Lung (tissue), 12 donors: ENCODE data around the gene PXYLP1. TPM values are rescaled to one million over a fixed set of nuclear protein-coding genes. Genes with fewer than 3 reads are reported as not detected.

ENCODE experiments used
- ATAC-seq: fragments of 200-7000 bp; cut with Tn5 transposase; one replicate; pipeline ENCODE4 v1.9.1; 2020; ENCODE audit warnings: moderate number of reproducible peaks; ENCODE audit not compliant: insufficient read depth, low FRiP score
- DNase-seq, 3 donors: peaks; one replicate each; pipeline ENCODE4 v3.0.0-alpha.2; 2013 to 2017
- H3K27ac ChIP-seq, 2 donors: one replicate each; pipeline ENCODE4 v1.5.1; 2013; ENCODE audit warnings: mild to moderate bottlenecking in 2 of 2, moderate library complexity in 2 of 2, control low read depth in 1 of 2, inconsistent platforms in 1 of 2, low read depth in 1 of 2, low read length in 1 of 2
- H3K27me3 ChIP-seq, 3 donors: one replicate each; pipeline ENCODE4 v1.5.1; 2013; ENCODE audit warnings: low read length in 2 of 3; ENCODE audit not compliant: control insufficient read depth in 3 of 3, insufficient read depth in 3 of 3
- H3K36me3 ChIP-seq, 4 donors: one replicate each; pipeline ENCODE4 v1.5.1; 2013; ENCODE audit warnings: low read length in 4 of 4, mild to moderate bottlenecking in 1 of 4, moderate library complexity in 1 of 4; ENCODE audit not compliant: control insufficient read depth in 4 of 4, insufficient read depth in 4 of 4
- H3K4me1 ChIP-seq, 5 donors: one replicate each; pipeline ENCODE4 v1.5.1; 2013; ENCODE audit warnings: low read length in 5 of 5, mild to moderate bottlenecking in 2 of 5, moderate library complexity in 1 of 5; ENCODE audit not compliant: control insufficient read depth in 5 of 5, insufficient read depth in 5 of 5
- H3K4me3 ChIP-seq: one replicate; pipeline ENCODE4 v1.5.1; 2013; ENCODE audit warnings: mild to moderate bottlenecking, control low read depth, moderate library complexity
- H3K9ac ChIP-seq, 2 donors: one replicate each; pipeline ENCODE4 v1.5.1; 2013; ENCODE audit warnings: low read length in 2 of 2, control low read depth in 1 of 2; ENCODE audit not compliant: insufficient read depth in 1 of 2
- H3K9me3 ChIP-seq, 4 donors: one replicate each; pipeline ENCODE4 v1.5.1; 2013; ENCODE audit warnings: low read length in 3 of 4, mild to moderate bottlenecking in 1 of 4, moderate library complexity in 1 of 4; ENCODE audit not compliant: control insufficient read depth in 4 of 4, insufficient read depth in 3 of 4
- WGBS, 2 donors: extraction: QIAGEN DNeasy Blood & Tissue Kit; methylation state at CpG; one replicate each; pipeline ENCODE4 v1.1.7; 2013; 5-methylcytosine and 5-hydroxymethylcytosine counted together
- polyA plus RNA-seq, 2 donors: library from polyadenylated mRNA; stranded (reverse); fragments of 200-250 nt; gene quantifications; one replicate each; pipeline ENCODE4 v1.2.1, GENCODE V29; 2013
- total RNA-seq, 2 donors: library from RNA; depleted of rRNA in 1 of 2; stranded (reverse); fragments of >200 nt in 1 of 2; gene quantifications; one replicate each; pipeline ENCODE4 v1.2.1, GENCODE V29; 2014 to 2021
- TF ChIP-seq, protein P1 (sequence below): IDR thresholded peaks from 2 replicates; pipeline ENCODE4 v1.5.1; 2012; ENCODE audit warnings: mild to moderate bottlenecking; ENCODE audit errors: control extremely low read depth, extremely low read depth
- donor health status: control.
- donor health status: control.
- donor health status: Bipolar disorder and iron deficiency.
- donor health status: healthy.
- donor health status: DM: yes; HTN: yes; CAD: no.

PXYLP1 gene
- total and polyA plus RNA-seq, 4 donors: 6.3 to 17.8 (median 7.4) TPM

DNA sequence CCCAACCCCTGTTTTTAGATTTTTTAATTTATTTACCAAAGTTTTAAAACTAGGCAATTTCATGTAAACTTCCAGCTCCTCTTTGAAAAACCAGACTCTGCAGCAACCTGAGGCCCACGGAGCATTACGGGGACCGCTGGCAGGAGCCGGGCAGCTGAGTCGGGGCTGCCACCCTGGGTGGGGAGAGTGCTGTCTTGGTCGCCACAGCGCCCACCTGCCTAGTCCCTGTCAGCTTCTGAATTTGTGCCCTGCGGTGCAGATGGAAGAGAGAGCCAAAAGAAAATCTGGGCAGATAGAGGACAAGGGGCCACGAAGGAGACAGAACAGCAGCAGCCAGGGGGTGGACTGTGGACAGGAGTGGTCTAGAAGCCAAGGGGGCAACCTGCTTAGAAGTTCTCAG is 34.6 kb downstream of the PXYLP1 start:
- Histone ChIP-seq H3K27me3 (no peaks in the 10 kb centered on the region), H3K9me3 (no peaks in the 10 kb centered on the region), H3K4me1 (no peaks in the 10 kb centered on the region), H3K4me3 (no peak overlapping the region), H3K9ac (no peak overlapping the region), H3K36me3 (peaks cover 0 to 6% (median 1%) of the 10 kb centered on the region in 4 donors), H3K27ac (no peak overlapping the region)
- 96 to 97% methylated on average over 9 of the region's 9 CpGs for WGBS, 2 donors
- TF ChIP-seq, protein P1, sequence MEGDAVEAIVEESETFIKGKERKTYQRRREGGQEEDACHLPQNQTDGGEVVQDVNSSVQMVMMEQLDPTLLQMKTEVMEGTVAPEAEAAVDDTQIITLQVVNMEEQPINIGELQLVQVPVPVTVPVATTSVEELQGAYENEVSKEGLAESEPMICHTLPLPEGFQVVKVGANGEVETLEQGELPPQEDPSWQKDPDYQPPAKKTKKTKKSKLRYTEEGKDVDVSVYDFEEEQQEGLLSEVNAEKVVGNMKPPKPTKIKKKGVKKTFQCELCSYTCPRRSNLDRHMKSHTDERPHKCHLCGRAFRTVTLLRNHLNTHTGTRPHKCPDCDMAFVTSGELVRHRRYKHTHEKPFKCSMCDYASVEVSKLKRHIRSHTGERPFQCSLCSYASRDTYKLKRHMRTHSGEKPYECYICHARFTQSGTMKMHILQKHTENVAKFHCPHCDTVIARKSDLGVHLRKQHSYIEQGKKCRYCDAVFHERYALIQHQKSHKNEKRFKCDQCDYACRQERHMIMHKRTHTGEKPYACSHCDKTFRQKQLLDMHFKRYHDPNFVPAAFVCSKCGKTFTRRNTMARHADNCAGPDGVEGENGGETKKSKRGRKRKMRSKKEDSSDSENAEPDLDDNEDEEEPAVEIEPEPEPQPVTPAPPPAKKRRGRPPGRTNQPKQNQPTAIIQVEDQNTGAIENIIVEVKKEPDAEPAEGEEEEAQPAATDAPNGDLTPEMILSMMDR: no peak
- DNase-seq (no peak), ATAC-seq (no peak)

DNA sequence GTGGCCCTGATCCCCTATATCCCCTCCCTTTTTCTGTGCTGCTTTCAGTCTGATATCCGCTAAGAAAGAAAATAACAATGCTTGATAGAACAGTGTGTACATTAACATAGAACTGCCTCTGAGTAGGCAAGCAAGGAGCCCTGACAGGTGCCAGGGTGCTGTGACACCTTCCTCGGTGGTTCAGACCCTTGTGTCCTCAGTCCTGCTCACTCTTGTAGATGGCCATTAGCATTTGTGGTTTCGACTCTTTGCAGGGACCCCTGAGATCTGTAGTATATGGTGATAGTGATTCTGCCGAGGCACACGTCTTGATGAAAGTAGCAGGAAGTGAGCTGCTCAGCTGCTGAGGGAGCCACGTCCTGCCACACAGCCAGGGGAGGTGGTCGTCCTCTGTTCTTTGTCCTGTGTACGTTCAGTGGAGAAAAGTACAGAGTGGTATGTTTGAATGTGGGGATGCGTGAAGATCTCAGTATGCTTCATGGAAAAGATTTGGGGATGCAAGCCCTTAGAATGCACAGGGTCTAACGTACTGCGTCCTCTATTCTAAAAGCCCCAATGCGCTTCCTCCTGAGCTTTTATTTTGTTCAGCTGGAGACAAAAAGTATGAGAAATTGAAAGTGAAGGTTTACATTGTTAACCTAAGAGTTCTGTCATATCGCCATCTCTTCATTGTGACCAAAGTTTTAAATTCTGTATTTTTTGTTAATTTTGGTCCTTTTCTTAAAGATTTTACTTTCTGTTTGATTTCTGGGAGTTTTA is 35.4 kb downstream of the PXYLP1 start:
- Histone ChIP-seq H3K4me1 (no peaks in the 10 kb centered on the region), H3K27me3 (no peaks in the 10 kb centered on the region), H3K4me3 (no peak overlapping the region), H3K9ac (no peak overlapping the region), H3K27ac (no peak overlapping the region), H3K9me3 (no peaks in the 10 kb centered on the region), H3K36me3 (peaks cover 0 to 6% (median 1%) of the 10 kb centered on the region in 4 donors)
- ATAC-seq: no peak
- WGBS, 2 donors: 30 to 49% methylated on average over 13 of the region's 13 CpGs
- DNase-seq: no peak
- TF ChIP-seq, protein P1: no peak

DNA sequence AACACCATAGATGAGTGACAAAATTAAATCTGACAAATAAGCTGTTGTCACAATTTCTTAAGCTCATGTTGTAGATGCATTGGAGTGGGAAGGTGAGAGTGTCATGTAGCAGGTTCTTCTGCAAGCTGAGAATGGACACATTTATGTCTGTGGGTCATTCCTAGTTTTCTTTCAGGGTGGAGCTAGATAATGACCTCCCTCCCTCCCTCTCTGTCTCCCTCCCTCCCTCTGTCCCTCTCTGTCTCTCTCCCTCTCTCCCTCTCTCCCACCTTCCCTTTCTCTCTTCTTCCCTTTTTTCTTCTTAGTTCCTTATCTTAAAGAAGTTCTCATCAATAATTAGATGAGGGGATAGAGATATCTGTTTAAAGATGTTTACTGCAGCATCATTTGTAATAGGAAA is 36.0 kb downstream of the PXYLP1 start:
- H3K27me3 ChIP-seq: no peaks in the 10 kb centered on the region
- DNase-seq (no peak), ATAC-seq (no peak)
- no peak overlapping the region for H3K4me3 ChIP-seq
- peaks cover 0 to 6% (median 1%) of the 10 kb centered on the region in 4 donors for H3K36me3 ChIP-seq
- no peaks in the 10 kb centered on the region for H3K9me3 ChIP-seq
- H3K27ac ChIP-seq: no peak overlapping the region
- H3K4me1 ChIP-seq: no peaks in the 10 kb centered on the region
- no peak overlapping the region for H3K9ac ChIP-seq
- TF ChIP-seq, protein P1: no peak
